CD14-positive monocyte (primary cell): Measurements from ENCODE around the gene TBXT. TPM values are rescaled to one million over a fixed set of nuclear protein-coding genes. Genes with fewer than 3 reads are reported as not detected.

ENCODE experiments used
- DNase-seq, 3 donors: peaks; one replicate each; pipeline ENCODE4 v3.0.0-alpha.2; 2011 to 2022
- H2AFZ ChIP-seq: 2 replicates; pipeline ENCODE4 v1.6.0; 2012; ENCODE audit warnings: mild to moderate bottlenecking, low read depth, low read length, inconsistent platforms; ENCODE audit not compliant: insufficient read depth, poor library complexity, severe bottlenecking
- H3K27ac ChIP-seq, 2 donors: 1 replicate in 1 of 2; 2 replicates in 1 of 2; pipeline ENCODE4 v1.5.1; 2012 to 2013; ENCODE audit warnings: low read length in 2 of 2, control low read depth in 1 of 2, inconsistent platforms in 1 of 2, low read depth in 1 of 2, mild to moderate bottlenecking in 1 of 2
- H3K27me3 ChIP-seq, 2 donors: one replicate each; pipeline versions ENCODE4 v1.6.0 to v1.6.1; 2011 to 2013; ENCODE audit warnings: low read length in 2 of 2; ENCODE audit not compliant: control insufficient read depth in 2 of 2, insufficient read depth in 2 of 2
- H3K36me3 ChIP-seq, 2 donors: replicated peaks in 1 of 2; 1 replicate in 1 of 2; 2 replicates in 1 of 2; pipeline versions ENCODE4 v1.5.1 to v1.6.1; 2012 to 2013; ENCODE audit warnings: low read length in 2 of 2, control low read depth in 1 of 2, inconsistent platforms in 1 of 2, mild to moderate bottlenecking in 1 of 2; ENCODE audit not compliant: insufficient read depth in 2 of 2, control insufficient read depth in 1 of 2
- H3K4me1 ChIP-seq, 2 donors: 1 replicate in 1 of 2; 2 replicates in 1 of 2; pipeline versions ENCODE4 v1.5.1 to v1.6.1; 2012 to 2013; ENCODE audit warnings: low read length in 2 of 2, control low read depth in 1 of 2, inconsistent platforms in 1 of 2, mild to moderate bottlenecking in 1 of 2, moderate library complexity in 1 of 2; ENCODE audit not compliant: insufficient read depth in 2 of 2, control insufficient read depth in 1 of 2
- H3K4me2 ChIP-seq: replicated peaks from 2 replicates; pipeline ENCODE3; 2012; ENCODE audit warnings: low read length, moderate library complexity, mild to moderate bottlenecking; ENCODE audit not compliant: poor library complexity, severe bottlenecking; ENCODE audit errors: extremely low read depth
- H3K4me3 ChIP-seq, 3 experiments: fragments of 200-600 bp in 1 of 3; sonication (generic) in 1 of 3; replicated peaks in 1 of 3; 1 replicate in 2 of 3; 2 replicates in 1 of 3; pipeline ENCODE4 v1.5.1; 2011 to 2013; ENCODE audit warnings: low read length in 3 of 3, mild to moderate bottlenecking in 3 of 3, control low read depth in 2 of 3, low read depth in 2 of 3, inconsistent platforms in 1 of 3, moderate library complexity in 1 of 3
- H3K79me2 ChIP-seq: 2 replicates; pipeline ENCODE4 v1.6.0; 2012; ENCODE audit warnings: mild to moderate bottlenecking, control low read depth, inconsistent platforms, low read length, moderate library complexity; ENCODE audit not compliant: insufficient read depth
- H3K9ac ChIP-seq: 2 replicates; pipeline ENCODE4 v1.6.0; 2017; ENCODE audit warnings: low read length, mild to moderate bottlenecking; ENCODE audit not compliant: insufficient read depth, poor library complexity, severe bottlenecking
- H3K9me3 ChIP-seq, 2 donors: replicated peaks in 1 of 2; 1 replicate in 1 of 2; 2 replicates in 1 of 2; pipeline versions ENCODE4 v1.5.1 to v1.6.1; 2012 to 2013; ENCODE audit warnings: low read length in 2 of 2, control low read depth in 1 of 2; ENCODE audit not compliant: control insufficient read depth in 1 of 2, insufficient read depth in 1 of 2
- H4K20me1 ChIP-seq: 2 replicates; pipeline ENCODE4 v1.6.0; 2012; ENCODE audit warnings: mild to moderate bottlenecking, low read length, control low read depth, moderate library complexity; ENCODE audit not compliant: insufficient read depth
- H3K27ac Mint-ChIP-seq, 7 donors: one replicate each; pipeline ENCODE4 v1.8.0; 2020; ENCODE audit warnings: mild to moderate bottlenecking in 7 of 7, mixed read lengths in 7 of 7, moderate library complexity in 6 of 7, inconsistent platforms in 2 of 7
- H3K27me3 Mint-ChIP-seq, 3 donors: one replicate each; pipeline ENCODE4 v1.8.0; 2021 to 2022; ENCODE audit warnings: low read depth in 3 of 3, mild to moderate bottlenecking in 3 of 3, mixed read lengths in 3 of 3, moderate library complexity in 3 of 3, inconsistent platforms in 1 of 3
- H3K36me3 Mint-ChIP-seq, 2 donors: one replicate each; pipeline ENCODE4 v1.8.0; 2020; ENCODE audit warnings: mixed read lengths in 2 of 2, inconsistent platforms in 1 of 2, mild to moderate bottlenecking in 1 of 2
- H3K4me1 Mint-ChIP-seq: one replicate; pipeline ENCODE4 v1.8.0; 2020; ENCODE audit warnings: mild to moderate bottlenecking, mixed read lengths
- H3K4me3 Mint-ChIP-seq, 2 donors: one replicate each; pipeline ENCODE4 v1.8.0; 2020; ENCODE audit warnings: mild to moderate bottlenecking in 2 of 2, mixed read lengths in 2 of 2, moderate library complexity in 1 of 2
- H3K9me3 Mint-ChIP-seq, 7 donors: one replicate each; pipeline ENCODE4 v1.8.0; 2020 to 2022; ENCODE audit warnings: mixed read lengths in 7 of 7, mild to moderate bottlenecking in 6 of 7, moderate library complexity in 6 of 7, inconsistent platforms in 2 of 7
- WGBS: methylation state at CpG from one replicate; pipeline ENCODE4 v1.1.5; 2013; ENCODE audit warnings: missing lambda C conversion rate; ENCODE audit not compliant: insufficient coverage; 5-methylcytosine and 5-hydroxymethylcytosine counted together
- intact Hi-C, 2 donors: fragments of 100-400 bp; cut with micrococcal nuclease; formaldehyde crosslinking; loops; one replicate each; pipeline versions ENCODE4 v1.15.0 to v1.15.1; 2023
- polyA plus RNA-seq, 3 donors: library from polyadenylated mRNA; depleted of rRNA in 1 of 3; unstranded in 2 of 3; stranded (reverse) in 1 of 3; fragments of 300-500 nt in 2 of 3; fragments of >200 nt in 1 of 3; fragmentation: Illumina TruSeq in 2 of 3; gene quantifications; 1 replicate in 2 of 3; 2 replicates in 1 of 3; pipeline ENCODE4 v1.2.3, GENCODE V29; 2012 to 2021
- TF ChIP-seq, protein P1 (sequence below): fragments of 200-600 bp; IDR thresholded peaks from one replicate; pipeline ENCODE4 v1.8.0; 2022; ENCODE audit warnings: antibody characterized with exemption, mild to moderate bottlenecking

The TBXT gene
- polyA plus RNA-seq, 3 donors = not detected

DNA sequence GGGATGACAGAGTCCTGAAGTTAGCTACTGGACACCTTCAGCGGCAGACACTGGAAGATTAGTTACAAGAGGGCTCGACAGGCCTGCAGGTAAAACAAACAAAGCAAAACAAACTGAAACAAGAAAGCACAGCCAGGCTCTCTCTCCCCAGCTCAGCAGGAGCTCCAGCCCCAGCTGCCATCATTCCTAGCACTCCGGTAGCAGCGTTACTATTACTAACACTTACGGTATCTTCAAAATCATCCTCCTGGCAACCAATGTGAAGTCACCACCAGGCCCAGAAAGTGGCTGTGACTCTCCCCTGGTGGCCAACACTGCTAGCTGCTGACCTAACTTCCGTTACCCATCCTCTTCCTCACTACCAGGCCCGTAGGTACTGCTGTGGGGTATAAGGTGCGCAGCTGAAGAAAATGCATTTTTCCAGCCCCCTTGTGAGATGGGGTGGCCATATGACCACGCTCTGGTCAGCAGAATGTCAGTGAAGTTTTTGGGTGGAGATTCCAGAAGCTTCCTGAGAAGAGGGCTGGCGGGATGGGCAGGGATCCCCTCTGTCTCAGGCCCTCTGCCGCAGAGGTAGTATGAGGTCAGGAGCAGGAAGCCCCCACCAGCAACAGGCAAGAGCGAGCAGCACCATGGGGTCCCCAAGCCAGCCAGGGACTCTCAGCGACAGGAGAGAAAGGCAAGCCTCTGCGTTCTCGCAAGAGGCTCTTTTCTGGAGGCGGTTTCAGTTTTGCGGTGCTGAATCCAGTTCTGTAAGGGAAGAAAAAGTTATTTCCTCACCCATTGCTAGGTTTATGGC is 37.4 kb upstream of the TBXT start:
- Histone ChIP-seq H3K36me3 (no peaks in the 10 kb centered on the region), H3K4me1 (peaks cover 17 to 24% of the 10 kb centered on the region in 2 donors), H3K27me3 (no peaks in the 10 kb centered on the region), H3K9me3 (no peaks in the 10 kb centered on the region), H3K4me3 (no peak overlapping the region), H3K79me2 (no peaks in the 10 kb centered on the region), H3K4me2 (no peak overlapping the region), H3K27ac (no peak overlapping the region), H3K9ac (no peak overlapping the region), H4K20me1 (no peaks in the 10 kb centered on the region), H2AFZ (no peak overlapping the region)
- TF ChIP-seq, protein P1, sequence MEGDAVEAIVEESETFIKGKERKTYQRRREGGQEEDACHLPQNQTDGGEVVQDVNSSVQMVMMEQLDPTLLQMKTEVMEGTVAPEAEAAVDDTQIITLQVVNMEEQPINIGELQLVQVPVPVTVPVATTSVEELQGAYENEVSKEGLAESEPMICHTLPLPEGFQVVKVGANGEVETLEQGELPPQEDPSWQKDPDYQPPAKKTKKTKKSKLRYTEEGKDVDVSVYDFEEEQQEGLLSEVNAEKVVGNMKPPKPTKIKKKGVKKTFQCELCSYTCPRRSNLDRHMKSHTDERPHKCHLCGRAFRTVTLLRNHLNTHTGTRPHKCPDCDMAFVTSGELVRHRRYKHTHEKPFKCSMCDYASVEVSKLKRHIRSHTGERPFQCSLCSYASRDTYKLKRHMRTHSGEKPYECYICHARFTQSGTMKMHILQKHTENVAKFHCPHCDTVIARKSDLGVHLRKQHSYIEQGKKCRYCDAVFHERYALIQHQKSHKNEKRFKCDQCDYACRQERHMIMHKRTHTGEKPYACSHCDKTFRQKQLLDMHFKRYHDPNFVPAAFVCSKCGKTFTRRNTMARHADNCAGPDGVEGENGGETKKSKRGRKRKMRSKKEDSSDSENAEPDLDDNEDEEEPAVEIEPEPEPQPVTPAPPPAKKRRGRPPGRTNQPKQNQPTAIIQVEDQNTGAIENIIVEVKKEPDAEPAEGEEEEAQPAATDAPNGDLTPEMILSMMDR = no peak
- no peak overlapping the region for H3K27ac Mint-ChIP-seq
- intact Hi-C loops = no loop called here
- 99% methylated on average over 9 of the region's 17 CpGs for WGBS
- H3K4me1 Mint-ChIP-seq = peaks cover 27% of the 10 kb centered on the region
- no peaks in the 10 kb centered on the region for H3K36me3 Mint-ChIP-seq
- DNase-seq = no peak
- peaks cover 0 to 1% (median 0%) of the 10 kb centered on the region in 7 donors for H3K9me3 Mint-ChIP-seq
- peaks cover 4 to 6% (median 5%) of the 10 kb centered on the region in 3 donors for H3K27me3 Mint-ChIP-seq
- no peak overlapping the region for H3K4me3 Mint-ChIP-seq

- Mint-ChIP-seq H3K36me3 (no peaks in the 10 kb centered on the region), H3K9me3 (peaks cover 0 to 1% (median 0%) of the 10 kb centered on the region in 7 donors), H3K27ac (no peak overlapping the region), H3K27me3 (peaks cover 1 to 6% (median 6%) of the 10 kb centered on the region in 3 donors), H3K4me1 (peaks cover 27% of the 10 kb centered on the region), H3K4me3 (no peak overlapping the region)
- no peak for DNase-seq
- Histone ChIP-seq H3K4me1 (peaks cover 17 to 24% of the 10 kb centered on the region in 2 donors), H3K4me3 (no peak overlapping the region), H3K9me3 (no peaks in the 10 kb centered on the region), H3K79me2 (no peaks in the 10 kb centered on the region), H3K9ac (no peak overlapping the region), H3K4me2 (no peak overlapping the region), H3K27me3 (no peaks in the 10 kb centered on the region), H3K36me3 (no peaks in the 10 kb centered on the region), H2AFZ (no peak overlapping the region), H4K20me1 (no peaks in the 10 kb centered on the region), H3K27ac (no peak overlapping the region)
- TF ChIP-seq, protein P1 = no peak
- intact Hi-C loops = no loop called here
- WGBS = 95% methylated on average over 8 of the region's 14 CpGs
Observed at GRCh38 chr6:166203641-166204222, 36.1 kb upstream of the TBXT start.
